ENCODE results near the gene C2orf15. TPM values are rescaled to one million over a fixed set of nuclear protein-coding genes. Genes with fewer than 3 reads are reported as not detected.

The C2orf15 gene
- polyA plus RNA-seq, 1 donor (not counting 4 experiments of a cell fraction or from before 2014, with no cell fraction given) = 0.31 TPM

DNA sequence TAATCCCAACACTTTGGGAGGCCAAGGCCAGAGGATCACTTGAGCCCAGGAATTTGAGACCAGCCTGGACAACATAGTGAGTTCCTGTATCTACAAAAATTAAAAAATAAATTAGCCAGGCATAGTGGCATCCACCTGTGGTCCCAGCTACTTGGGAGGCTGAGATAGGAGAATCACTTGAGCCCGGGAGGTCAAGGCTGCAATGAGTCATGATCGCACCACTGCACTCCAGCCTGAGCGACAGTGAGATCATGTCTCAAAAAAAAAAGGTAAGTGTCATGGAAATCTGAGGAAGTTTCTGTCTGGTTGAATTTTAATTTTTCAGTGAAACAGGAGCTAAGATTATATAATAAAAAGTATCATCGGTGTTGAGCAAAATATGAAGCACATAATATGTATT is 2.5 kb upstream of the C2orf15 start:
- no peaks in the 10 kb centered on the region for H3K27me3 ChIP-seq (ENCODE audit: control insufficient read depth, extremely low read depth, insufficient read depth, low read length)
- no peak overlapping the region for H2AFZ ChIP-seq (ENCODE audit: control insufficient read depth, low read length)
- DNase-seq (ENCODE audit: low read depth, low spot score) (no peak), FAIRE-seq (no peak)
- H3K9me1 ChIP-seq (ENCODE audit: control insufficient read depth, extremely low read depth, insufficient read depth, low read length) = no peaks in the 10 kb centered on the region
- no peak overlapping the region for H3K27ac ChIP-seq (ENCODE audit: control insufficient read depth, insufficient read depth, low read length)
- H3K9ac ChIP-seq (ENCODE audit: control insufficient read depth, extremely low read depth, insufficient read depth, low read length) = no peak overlapping the region
- H3K36me3 ChIP-seq (ENCODE audit: control insufficient read depth in 2 of 2, extremely low read depth in 1 of 2, insufficient read depth in 2 of 2, low read length in 2 of 2) = no peaks in the 10 kb centered on the region
- H3K4me3 ChIP-seq (ENCODE audit: control insufficient read depth in 2 of 3, extremely low read depth in 1 of 3, insufficient read depth in 2 of 3, low read depth in 1 of 3, low read length in 3 of 3) = no peak overlapping the region
- no peaks in the 10 kb centered on the region for H4K20me1 ChIP-seq (ENCODE audit: control insufficient read depth, extremely low read depth, insufficient read depth, low read length)
- no peaks in the 10 kb centered on the region for H3K9me3 ChIP-seq (ENCODE audit: control insufficient read depth, low read depth, low read length)
- dilution Hi-C loops (cut with MboI; ENCODE audit: extremely low pct_ligation_motif_present, low sequenced_read_pairs) = no loop called here
- no peaks in the 10 kb centered on the region for H3K79me2 ChIP-seq (ENCODE audit: control insufficient read depth, insufficient read depth, low read length)
- no peak overlapping the region for H3K4me2 ChIP-seq (ENCODE audit: control insufficient read depth, extremely low read depth, insufficient read depth, low read depth, low read length)
- TF ChIP-seq, protein P1, sequence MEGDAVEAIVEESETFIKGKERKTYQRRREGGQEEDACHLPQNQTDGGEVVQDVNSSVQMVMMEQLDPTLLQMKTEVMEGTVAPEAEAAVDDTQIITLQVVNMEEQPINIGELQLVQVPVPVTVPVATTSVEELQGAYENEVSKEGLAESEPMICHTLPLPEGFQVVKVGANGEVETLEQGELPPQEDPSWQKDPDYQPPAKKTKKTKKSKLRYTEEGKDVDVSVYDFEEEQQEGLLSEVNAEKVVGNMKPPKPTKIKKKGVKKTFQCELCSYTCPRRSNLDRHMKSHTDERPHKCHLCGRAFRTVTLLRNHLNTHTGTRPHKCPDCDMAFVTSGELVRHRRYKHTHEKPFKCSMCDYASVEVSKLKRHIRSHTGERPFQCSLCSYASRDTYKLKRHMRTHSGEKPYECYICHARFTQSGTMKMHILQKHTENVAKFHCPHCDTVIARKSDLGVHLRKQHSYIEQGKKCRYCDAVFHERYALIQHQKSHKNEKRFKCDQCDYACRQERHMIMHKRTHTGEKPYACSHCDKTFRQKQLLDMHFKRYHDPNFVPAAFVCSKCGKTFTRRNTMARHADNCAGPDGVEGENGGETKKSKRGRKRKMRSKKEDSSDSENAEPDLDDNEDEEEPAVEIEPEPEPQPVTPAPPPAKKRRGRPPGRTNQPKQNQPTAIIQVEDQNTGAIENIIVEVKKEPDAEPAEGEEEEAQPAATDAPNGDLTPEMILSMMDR (optimal IDR thresholded peaks at IDR 0.05 in 1 of 3, IDR thresholded peaks at IDR 0.05 in 1 of 3, conservative IDR thresholded peaks at IDR 0.05 in 1 of 3; ENCODE audit: extremely low read depth in 1 of 3, insufficient read depth in 2 of 3, low read length in 3 of 3) = no peak
- no peak for TF ChIP-seq EZH2 (IDR thresholded peaks at IDR 0.05; ENCODE audit: low read length)
- peaks cover 6% of the 10 kb centered on the region for H3K4me1 ChIP-seq (ENCODE audit: control insufficient read depth, extremely low read depth, insufficient read depth, low read length)

DNA sequence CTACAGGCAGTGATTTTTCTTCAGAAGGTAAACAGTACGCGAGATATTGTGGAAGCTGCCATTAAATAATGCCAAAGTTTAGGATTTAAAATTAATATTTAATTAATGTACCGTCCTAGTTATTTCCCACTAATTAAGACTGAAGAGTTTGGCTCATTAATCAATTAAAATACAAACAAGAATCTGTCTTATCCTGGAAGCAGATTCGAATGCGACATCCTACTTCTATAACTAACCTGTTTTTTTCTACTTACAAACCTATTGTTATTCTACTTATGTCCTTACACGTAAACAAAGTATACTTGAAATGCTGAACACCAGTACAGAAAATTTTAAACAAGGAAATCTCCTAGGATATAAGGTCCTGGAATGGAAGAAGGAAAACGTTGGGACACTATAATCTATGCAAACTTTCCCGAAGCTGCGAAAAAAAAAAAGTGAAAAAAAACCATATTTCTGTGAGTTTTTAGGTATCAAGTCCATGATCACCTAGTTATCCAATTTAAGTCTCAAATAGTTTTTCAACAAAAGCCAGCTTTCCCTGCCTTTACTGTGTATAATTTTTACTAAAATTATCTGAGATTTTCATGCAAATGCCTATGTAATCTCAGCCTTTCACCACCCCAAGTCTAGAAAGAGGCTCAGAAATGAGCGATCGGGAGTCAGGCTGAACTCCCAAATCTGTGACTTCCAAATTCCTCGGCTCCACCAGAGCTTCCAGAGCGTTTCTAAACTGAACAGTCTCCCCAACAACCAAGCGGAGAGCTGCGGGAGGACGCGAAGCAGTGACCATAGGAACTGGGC is 1.2 kb upstream of the C2orf15 start:
- Histone ChIP-seq H3K4me2 (ENCODE audit: control insufficient read depth, extremely low read depth, insufficient read depth, low read depth, low read length) (peak overlapping the region; percentile 96), H3K27me3 (ENCODE audit: control insufficient read depth, extremely low read depth, insufficient read depth, low read length) (no peaks in the 10 kb centered on the region), H4K20me1 (ENCODE audit: control insufficient read depth, extremely low read depth, insufficient read depth, low read length) (no peaks in the 10 kb centered on the region), H3K36me3 (ENCODE audit: control insufficient read depth in 2 of 2, extremely low read depth in 1 of 2, insufficient read depth in 2 of 2, low read length in 2 of 2) (no peaks in the 10 kb centered on the region), H3K9me1 (ENCODE audit: control insufficient read depth, extremely low read depth, insufficient read depth, low read length) (no peaks in the 10 kb centered on the region), H3K9ac (ENCODE audit: control insufficient read depth, extremely low read depth, insufficient read depth, low read length) (peak overlapping the region; percentile 85), H2AFZ (ENCODE audit: control insufficient read depth, low read length) (peak overlapping the region; percentile 95), H3K79me2 (ENCODE audit: control insufficient read depth, insufficient read depth, low read length) (no peaks in the 10 kb centered on the region), H3K4me3 (ENCODE audit: control insufficient read depth in 2 of 3, extremely low read depth in 1 of 3, insufficient read depth in 2 of 3, low read depth in 1 of 3, low read length in 3 of 3) (peak overlapping the region; percentile 84 to 92 (median 86)), H3K4me1 (ENCODE audit: control insufficient read depth, extremely low read depth, insufficient read depth, low read length) (peaks cover 6% of the 10 kb centered on the region), H3K9me3 (ENCODE audit: control insufficient read depth, low read depth, low read length) (no peaks in the 10 kb centered on the region), H3K27ac (ENCODE audit: control insufficient read depth, insufficient read depth, low read length) (peak overlapping the region; percentile 84)
- TF ChIP-seq, protein P1 (optimal IDR thresholded peaks at IDR 0.05 in 1 of 3, IDR thresholded peaks at IDR 0.05 in 1 of 3, conservative IDR thresholded peaks at IDR 0.05 in 1 of 3; ENCODE audit: extremely low read depth in 1 of 3, insufficient read depth in 2 of 3, low read length in 3 of 3) = no peak
- no peak for TF ChIP-seq EZH2 (IDR thresholded peaks at IDR 0.05; ENCODE audit: low read length)
- no peak for FAIRE-seq
- DNase-seq (ENCODE audit: low read depth, low spot score) = no peak
- dilution Hi-C loops (cut with MboI; ENCODE audit: extremely low pct_ligation_motif_present, low sequenced_read_pairs) = no loop called here
